ENCODE measurements around the gene CAMK2A. TPM values are rescaled to one million over a fixed set of nuclear protein-coding genes. Genes with fewer than 3 reads are reported as not detected.
A peak's percentile ranks its signal among the peaks of the same experiment; 100 is the strongest.

The CAMK2A gene
- total RNA-seq, 1 donor from 2014 or later, result not detected

DNA sequence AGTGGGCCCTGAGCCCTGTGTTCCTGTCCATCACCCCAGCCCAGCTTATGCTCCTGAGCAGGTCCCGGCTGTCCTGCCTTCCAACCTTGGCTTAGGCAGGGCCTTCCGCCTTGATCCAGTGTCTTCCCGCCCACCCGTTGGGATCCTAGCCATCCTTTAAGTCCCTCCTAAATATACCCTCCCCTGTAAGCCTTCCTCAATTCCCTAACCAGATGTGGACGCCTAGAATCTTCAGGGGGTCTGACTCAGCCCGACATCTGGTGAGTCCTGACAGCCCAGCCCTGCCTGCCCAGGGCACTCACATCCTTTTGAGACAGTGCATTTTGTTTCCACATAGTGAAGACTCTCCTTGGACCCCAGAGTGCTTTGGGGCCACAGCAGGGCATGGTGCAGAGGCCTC, 76.0 kb downstream of the CAMK2A start:
- no peak for DNase-seq (ENCODE audit: low read depth in 2 of 2)

DNA sequence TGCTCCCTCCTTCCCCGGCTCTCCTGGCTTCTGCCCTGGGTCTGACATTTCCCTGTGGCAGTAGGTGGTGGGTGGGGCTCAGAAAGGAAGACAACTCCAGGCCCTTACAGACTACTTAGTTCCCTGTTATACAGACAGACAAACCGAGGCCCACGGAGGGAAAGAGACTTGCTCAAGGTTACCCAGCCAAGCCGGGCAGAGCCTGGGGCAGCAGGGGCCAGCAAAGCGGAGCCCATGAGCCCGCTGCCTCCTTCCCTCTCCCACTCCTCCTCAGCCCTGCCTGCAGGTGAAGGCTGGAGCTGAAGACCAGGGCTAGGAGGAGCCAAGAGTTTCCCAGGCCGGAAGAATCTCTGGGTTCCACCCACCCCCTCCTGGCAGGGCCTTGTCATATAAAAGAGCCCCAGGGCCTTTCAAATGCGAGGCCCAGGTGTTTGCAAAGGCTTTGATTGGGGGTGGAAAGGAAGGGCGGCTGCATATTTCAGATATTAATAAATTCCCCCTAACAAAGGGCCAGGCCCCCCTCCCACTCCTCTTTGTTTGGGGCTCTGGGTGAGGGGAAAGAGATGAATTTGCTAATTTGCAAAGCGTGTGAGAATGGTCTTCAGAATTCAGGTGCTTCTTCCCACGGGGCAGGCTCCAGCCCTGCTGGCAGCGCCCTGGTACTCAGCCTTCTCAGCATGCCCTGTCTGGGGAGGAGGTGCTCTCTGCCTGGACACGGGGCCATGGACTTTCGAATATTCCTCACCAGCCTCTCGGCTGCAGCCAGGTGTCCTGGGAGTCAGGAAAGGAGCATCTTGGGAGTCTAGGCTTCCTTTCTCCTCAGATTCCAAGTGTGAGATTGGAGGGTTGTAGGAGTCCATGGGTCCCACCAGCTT, 78.2 kb downstream of the CAMK2A start:
- DNase-seq (ENCODE audit: low read depth in 2 of 2), result no peak

DNA sequence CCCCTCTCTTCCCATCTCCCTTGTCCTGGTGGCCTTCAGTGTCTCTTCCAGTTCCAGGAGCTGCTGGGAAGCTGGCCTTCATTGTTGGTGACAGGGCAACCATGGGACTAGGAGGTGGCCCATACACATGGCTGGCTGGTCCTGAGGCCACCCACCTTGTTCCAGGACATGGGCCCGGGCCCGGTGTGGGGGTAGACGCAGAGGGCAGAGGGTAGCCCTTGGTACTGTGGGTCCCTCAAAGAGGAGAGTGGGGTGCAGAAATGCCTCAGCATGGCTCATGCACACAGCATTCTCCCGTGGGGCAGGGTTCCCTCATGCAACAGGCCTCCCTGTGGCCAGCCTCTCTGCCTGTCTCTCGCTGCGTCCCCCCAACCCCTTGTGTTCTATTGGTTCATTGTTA, 78.9 kb downstream of the CAMK2A start:
- DNase-seq (ENCODE audit: low read depth in 2 of 2), result no peak

DNA sequence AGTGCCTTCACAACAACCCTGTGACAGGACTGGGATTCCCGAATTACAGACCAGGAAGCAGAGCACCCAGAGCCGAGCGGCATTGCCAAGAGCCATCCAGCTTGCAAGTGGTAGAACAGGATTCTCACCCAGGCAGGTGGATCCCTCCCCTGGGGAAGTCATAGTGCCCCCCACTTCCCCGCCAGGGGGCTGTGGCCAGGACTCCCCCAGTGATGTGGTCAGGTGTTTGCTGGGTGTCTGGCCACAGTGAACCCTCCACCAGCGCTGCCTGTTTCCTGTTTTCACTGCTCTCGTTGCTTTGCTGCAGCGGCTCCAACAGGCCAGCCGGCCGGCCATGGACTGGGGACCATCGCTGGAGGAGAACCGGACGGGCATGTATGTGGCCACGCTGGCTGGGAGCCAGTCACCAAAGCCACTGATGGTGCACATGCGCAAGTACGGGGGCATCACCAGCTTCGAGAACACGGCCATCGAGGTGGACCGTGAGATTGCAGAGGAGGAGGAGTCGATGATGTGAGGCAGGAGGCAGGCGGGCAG, 80.4 kb downstream of the CAMK2A start:
- peak; percentile 7 to 50 for DNase-seq (ENCODE audit: low read depth in 2 of 2)

DNA sequence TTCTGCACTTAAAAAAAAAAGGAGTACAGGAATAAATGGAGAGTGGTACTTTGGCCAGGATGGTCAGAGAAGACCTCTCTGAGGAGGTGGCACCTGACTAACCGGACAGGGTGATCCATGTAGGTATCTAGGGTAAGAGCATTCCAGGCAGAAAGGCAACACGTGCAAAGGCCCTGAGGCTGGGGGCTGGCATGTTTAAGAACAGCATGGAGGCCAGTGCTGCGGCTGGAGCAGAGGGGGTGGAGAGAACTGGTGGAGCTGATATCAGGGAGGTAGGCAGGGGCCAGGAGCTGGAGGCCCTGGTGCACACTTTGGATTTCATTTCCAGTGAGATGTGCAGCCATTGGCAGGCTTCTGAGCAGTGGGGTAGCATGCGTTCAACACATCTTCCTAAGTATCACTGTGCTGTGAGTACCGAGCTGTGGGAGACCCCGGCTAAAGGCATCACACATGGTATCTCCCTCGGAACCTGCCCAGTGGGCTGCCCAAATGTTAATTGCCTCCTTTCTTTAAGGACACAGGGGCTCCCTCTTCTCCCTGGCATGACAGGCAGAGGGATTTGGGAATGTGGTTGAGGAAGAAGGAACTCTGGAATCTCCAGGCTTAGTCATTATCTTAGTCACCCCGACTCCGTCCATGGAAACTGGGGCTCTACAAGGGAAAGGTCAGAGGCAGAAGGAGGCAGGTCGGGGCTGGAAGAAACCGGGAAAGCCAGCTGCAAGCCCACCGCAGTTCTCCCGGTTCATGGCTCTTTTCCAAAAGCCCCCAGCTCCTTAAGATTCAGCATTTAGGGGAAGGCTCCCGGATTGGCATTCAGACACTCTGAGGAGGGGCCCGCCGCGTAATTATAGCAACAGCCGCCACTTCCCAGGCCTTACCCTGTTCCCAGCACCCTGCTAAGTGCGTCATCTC, 81.1 kb downstream of the CAMK2A start:
- peak in 1 of 2 donors; percentile 12 for DNase-seq (ENCODE audit: low read depth in 2 of 2)

DNA sequence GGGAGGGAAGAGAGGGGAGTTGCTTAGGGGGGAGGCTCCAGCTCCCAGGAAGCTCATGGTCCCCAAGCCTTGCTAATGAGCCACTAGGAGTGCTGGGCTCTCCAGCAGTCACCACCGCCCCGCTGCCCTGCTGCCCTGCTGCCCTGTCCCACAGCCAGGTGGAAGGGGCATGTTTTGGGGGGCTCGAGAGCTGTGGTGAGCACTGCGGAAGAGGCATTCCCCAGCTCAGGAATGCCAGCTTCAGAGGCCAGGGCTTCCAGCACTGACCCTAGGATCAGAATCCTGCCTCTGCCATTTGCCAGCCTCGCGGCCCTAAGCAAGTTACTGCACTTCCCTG, 82.8 kb downstream of the CAMK2A start:
- no peak for DNase-seq (ENCODE audit: low read depth in 2 of 2)

DNA sequence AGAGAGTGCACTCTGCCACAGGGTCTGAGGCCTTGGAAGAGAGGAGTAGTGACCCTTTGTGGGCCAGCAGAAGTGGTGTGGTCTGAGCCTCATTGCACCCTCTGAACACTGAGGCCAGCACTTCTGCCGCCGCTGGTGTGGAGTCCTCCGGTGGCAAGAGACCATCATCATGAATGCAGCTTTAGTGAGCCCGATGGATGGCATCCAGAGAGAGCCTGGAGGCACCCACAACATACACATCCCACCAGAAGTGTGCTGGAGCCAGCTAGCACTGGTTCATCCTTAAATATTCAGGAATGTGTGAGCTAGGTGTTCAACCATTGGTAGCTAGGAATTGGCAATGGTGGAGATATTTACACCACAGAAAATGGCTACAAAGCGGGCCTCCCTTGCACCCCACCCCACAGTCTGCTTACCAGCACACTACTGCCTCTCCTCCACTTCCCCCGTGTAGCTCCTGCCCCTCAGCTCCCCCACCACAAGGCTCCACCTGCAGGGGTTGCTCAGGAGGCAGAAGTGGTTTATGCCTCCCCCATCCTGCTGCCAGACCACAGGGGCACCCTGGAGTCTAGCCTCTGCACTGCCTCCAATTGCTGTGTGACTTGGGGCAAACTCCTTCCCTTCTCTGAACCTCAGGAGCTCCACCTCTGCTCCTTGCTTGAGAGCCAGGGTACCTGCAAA, 83.3 kb downstream of the CAMK2A start:
- DNase-seq (ENCODE audit: low read depth in 2 of 2), result no peak

DNA sequence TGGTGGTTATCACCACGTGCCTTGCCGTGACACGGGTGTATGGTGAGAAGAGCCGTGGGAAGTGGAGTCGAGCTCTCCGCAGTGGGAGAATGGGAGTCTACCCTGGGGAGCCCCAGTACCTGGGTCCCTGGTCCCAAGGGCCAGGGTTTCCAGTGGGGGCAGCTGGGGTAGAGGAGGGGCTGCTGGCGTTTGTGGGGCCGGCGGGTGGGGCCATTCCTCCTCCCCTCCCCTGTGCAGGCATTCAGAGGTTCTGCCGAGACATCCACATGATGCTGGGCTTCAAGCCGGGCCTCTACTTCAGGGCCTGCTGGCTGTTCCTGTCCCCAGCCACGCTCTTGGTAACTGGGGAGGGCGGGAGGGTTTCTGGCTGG, 85.0 kb downstream of the CAMK2A start:
- no peak for DNase-seq (ENCODE audit: low read depth in 2 of 2)

DNA sequence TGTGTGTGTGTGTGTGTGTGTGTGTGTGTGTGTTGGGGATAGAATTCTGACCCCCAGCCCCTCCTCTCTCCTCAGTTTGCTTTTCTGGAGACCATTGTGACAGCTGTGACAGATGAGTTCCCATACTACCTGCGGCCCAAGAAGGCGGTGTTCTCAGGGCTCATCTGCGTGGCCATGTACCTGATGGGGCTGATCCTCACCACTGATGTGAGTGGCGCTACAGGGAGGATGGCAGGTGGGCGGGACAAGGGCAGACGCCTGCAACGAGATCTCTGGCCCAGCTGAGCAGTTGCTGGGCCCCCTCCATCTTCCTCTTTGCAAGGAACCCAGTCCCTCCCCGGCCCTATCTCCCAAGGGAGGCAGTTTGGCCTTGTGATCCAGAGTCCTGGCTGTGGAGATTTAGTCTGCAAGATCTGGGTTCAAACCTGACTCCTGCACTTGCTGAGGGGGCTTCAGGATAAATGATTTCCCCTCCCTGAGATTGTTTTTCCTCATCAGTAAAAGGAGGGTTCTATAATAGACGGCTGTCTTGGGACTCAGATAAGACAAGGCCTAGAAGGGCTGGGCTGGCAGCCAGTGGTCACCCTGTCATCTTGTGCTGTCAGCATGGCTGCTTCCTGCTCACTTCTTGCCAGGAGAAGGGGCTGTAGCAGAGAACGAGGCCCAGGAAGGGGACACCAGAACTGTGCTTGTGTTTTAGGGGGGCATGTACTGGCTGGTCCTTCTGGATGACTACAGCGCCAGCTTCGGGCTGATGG, 85.6 kb downstream of the CAMK2A start:
- DNase-seq (ENCODE audit: low read depth in 2 of 2), result no peak

DNA sequence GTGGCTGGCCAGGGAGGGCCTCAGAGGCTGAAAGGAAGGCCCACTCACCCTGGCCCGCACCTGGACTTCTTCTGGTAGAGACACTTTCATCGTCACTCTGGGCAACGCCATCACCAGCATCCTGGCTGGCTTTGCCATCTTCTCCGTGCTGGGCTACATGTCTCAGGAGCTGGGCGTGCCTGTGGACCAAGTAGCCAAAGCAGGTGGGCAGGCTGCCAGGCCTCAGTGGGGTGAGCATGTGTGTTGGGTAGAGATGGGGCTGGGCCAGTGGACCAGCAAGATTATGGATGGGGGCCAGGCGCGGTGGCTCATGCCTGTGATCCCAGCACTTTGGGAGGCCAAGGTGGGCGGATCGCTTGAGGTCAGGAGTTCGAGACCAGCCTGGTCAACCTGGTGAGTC, 87.1 kb downstream of the CAMK2A start:
- DNase-seq (ENCODE audit: low read depth in 2 of 2), result no peak

DNA sequence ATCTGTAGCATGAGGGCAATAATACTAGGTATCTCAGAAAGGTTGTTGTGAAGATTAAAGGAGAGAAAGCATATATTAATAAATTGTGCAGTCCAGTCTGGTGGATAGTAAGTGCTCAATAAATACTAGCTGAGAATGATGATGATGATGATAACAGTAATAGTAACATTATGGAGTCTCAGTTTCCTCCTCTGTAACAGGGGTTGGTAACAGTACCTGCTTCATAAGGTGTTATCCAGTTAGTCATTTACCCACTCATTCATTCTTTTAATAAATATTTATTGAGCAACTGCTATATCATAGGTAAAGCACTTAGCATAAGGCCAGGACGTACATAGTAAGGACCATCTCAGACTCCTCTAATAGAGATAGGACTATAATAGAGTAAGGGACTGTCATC, 92.1 kb downstream of the CAMK2A start:
- DNase-seq (ENCODE audit: low read depth in 2 of 2), result no peak

DNA sequence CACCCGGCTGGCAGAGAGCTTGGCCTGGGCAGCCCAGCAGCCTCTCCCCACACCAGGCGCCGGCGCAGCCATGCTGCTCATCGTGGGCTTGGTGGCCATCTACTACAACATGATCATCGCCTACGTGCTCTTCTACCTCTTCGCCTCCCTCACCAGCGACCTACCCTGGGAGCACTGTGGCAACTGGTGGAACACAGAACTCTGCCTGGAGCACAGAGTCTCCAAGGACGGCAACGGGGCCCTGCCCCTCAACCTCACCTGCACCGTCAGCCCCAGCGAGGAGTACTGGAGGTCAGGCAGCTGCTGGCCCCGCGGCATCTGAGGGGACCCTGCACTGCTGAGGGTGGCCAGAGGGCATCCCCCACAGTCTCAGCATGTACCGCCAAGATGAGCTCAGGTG, 92.6 kb downstream of the CAMK2A start:
- DNase-seq (ENCODE audit: low read depth in 2 of 2), result no peak

DNA sequence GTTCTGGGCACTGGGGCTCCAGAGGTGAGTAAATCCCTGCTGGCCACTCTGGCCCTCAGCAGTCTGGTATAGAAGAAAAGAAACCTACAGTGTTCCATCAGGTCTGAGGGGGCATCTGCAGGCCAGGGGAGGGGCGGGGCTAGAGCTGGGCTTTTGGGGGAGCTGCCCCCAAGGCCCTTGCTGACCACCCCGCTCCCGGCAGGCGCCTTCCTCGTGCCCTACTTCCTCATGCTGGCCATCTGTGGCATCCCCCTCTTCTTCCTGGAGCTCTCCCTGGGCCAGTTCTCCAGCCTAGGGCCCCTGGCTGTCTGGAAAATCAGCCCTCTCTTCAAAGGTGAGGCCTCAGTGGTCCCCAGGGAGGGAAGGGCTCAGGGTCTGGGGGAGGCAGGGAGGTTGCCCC, 93.1 kb downstream of the CAMK2A start:
- no peak for DNase-seq (ENCODE audit: low read depth in 2 of 2)

DNA sequence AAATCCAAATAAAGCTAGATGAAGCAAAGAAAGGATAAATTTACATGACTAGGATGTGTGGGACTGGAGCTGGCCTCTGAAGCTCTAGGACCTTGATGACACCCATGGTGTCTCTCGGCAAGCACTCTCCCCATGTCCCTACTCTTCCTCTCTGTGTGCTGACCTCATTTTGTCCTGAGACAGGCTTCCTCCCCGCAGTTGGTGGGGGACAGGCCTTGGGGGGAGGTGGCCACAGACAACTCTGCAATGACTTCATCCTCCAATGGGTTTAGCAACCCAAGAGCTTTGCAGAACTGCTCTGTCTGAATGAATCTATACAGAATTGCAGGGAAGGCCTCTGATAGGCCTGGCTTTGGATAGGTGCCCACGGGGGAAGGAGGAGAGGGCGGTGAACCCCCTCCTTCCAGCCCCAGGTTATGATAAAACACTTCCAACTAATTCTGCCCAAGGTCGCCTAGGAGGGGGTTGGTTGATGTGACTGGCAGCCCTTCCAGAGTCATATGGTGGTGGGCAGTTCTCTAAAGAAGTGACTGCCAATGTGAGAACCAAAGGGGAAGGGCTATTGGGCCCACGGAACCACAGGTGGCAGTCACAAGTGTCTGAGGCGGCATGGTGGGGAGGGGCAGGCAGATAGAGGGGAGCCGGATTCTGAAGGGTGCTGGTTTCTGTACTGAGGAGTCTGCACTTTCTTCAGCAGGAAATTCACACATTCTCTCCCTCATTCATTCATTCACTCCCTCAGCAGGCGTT, 93.7 kb downstream of the CAMK2A start:
- DNase-seq (ENCODE audit: low read depth in 2 of 2), result no peak

DNA sequence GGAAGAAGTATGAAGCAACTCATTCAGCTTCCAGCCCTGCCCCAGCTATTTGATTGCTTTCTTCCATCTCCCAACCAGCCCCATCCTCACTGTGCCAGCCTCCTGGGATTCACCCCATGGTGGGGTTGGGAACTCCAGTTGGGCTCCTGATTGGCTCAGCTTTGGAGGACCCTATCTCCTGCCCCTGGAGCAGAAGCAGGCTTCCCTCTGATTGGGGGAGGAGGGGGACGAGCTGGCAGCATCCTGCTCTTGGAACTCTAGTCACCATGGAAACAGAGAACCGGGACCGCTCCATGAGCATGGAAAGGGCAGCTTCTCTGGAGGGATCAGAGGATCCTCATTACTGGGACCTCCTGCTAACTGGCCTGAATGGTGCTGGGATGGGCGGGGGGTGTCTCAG, 97.1 kb downstream of the CAMK2A start:
- DNase-seq (ENCODE audit: low read depth in 2 of 2), result no peak

DNA sequence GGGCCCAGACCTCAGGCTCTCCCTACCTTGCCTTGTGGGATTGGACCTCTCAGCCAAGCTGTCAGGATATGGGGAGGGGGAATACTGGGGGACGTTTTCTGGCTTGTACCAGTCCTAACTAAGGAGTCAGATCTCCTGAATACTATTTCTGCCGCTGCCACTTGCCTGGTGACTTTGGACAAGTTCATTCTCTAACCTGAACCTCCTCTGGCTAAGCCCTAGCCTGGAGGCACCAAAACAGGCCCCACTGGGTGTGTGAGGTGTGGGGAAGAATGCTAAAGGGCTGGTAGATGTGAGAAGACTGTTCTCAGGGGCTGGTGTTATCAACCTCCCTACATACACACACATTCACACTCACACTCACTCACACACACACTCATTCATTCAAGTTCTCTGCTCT, 98.6 kb downstream of the CAMK2A start:
- DNase-seq (ENCODE audit: low read depth in 2 of 2), result no peak

DNA sequence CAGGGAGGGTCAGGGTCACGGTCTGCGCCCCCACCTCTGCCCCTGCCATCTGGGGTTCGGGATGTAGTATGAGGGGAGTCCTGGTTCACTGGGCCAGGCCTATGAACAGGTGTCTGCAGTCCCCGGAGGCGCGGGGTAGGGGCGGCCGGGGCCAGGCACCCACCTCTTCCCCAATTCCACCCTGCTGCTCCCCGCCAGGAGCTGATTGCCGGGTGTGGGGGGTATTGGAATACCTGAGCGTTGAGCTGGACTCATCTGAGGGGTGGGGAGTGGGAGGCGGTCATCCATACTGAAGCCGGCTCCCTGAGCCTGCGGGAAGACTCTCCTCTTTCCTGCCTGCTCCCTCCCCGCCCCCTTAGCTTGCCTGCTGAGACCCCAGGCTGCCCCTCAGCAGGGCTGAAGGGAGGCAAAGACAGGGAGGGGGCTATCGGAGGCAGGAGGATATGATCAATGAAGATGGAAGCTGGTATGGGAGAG, 99.0 kb downstream of the CAMK2A start:
- DNase-seq (ENCODE audit: low read depth in 2 of 2), result no peak

DNA sequence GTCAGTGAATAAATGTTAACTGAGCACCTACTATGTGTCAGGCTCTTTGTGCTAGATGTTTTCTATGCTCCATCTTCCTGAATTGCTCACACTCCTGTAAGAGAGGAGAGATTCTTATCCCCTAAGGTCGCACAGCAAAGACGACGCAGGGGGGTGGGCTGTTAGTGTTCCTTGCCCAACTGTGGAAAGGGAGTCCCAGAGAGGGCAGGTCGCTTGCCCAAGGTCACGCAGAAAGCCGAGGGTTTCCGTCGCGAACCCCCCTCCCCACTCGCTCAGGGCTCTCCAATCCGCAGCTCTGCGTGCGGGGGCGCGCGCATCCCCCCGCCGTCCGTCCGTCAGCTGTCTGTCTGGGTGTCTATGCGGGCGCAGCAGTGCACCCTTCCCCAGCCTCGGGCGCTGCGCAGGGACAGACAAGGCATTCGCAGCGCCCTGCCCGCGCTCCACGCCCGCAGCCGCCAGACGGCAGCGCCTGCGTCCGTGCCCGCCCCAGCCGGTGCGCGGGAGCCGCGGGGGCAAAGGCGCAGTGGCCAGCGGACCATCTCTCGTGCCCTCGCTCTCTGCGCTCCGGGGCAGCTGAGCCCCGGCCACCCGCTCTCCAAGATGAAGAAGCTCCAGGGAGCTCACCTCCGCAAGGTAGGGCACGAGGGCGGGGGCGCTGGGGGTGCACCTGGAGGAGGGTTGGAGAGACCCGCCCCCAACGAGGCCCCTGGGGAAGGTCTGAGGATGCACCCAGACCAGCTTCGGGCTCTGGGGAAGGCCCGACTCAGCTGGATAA, 99.7 kb downstream of the CAMK2A start, which contains the start of gene SLC6A7:
TSS of gene SLC6A7 (plus strand) at position 335 of the 775 bp plus-strand sequence. CDS start at position 601, 266 bp downstream.
- no peak for DNase-seq (ENCODE audit: low read depth in 2 of 2)

DNA sequence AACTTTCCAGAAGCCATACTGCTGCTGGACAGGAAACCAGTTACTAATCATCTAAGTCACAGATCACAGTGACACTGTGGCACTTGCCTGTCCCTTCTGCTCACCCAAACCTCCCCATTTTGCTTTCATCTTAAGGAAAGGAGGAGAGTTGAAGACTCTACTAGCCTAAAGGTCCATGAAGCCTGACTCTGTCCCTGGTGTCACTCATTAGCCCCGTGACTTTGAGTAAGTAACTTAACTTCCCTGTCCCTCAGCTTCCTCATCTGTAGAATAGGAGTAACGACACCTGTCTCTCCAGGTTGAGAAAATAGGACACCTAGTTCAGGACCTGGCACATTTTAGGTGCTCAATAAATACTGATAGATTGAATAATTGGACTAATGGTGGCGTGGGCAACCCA, 100.2 kb downstream of the CAMK2A start:
- DNase-seq (ENCODE audit: low read depth in 2 of 2), result no peak
